ENCODE data around the gene TSTD2.

Gene TSTD2

DNA sequence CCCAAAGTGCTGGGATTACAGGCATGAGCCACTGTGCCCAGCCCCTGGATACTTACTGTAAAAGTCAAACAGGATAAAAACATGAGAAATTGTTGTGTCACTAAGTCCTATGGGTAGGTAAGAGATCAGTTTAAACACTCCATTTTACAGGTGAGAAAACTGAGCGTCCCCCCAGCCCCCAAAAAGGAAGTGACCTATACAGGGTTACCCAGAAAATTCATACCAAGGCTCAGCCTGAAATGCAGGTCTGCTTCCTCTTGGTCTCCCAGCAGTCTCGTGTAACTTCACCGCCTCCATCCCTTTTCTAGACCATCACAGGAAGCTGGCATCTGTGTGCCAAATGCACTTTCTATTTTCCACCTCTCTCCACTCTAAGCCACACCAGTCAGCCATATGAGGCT, 74.5 kb downstream of the TSTD2 start:
- Histone ChIP-seq H4K20me1 (ENCODE audit: low read depth, low read length) (no peaks in the 10 kb centered on the region), H3K9me2 (replicated peaks; ENCODE audit: insufficient read depth, low read length) (no peaks in the 10 kb centered on the region), H3K27ac (ENCODE audit: low read depth, low read length) (no peak overlapping the region), H3K9me3 (ENCODE audit: insufficient read depth, low read length) (no peaks in the 10 kb centered on the region), H3K4me3 (ENCODE audit: insufficient read depth, low read length, poor library complexity, severe bottlenecking) (no peak overlapping the region), H3K27me3 (ENCODE audit: low read length) (no peaks in the 10 kb centered on the region), H3K79me2 (ENCODE audit: insufficient read depth, low read length) (no peaks in the 10 kb centered on the region), H3K4me2 (ENCODE audit: low read depth, low read length, poor library complexity, severe bottlenecking) (no peak overlapping the region), H2AFZ (ENCODE audit: low read depth, low read length, severe bottlenecking) (no peak overlapping the region), H3K9ac (ENCODE audit: low read length) (no peak overlapping the region), H3K36me3 (ENCODE audit: low read length) (no peaks in the 10 kb centered on the region), H3F3A (ENCODE audit: insufficient read depth) (no peaks in the 10 kb centered on the region)
- TF ChIP-seq EZH2phosphoT487 (conservative IDR thresholded peaks at IDR 0.05; ENCODE audit: low read length) (no peak), CTCF (IDR thresholded peaks at IDR 0.05; ENCODE audit: insufficient read depth, low read length, poor library complexity, severe bottlenecking) (no peak)

DNA sequence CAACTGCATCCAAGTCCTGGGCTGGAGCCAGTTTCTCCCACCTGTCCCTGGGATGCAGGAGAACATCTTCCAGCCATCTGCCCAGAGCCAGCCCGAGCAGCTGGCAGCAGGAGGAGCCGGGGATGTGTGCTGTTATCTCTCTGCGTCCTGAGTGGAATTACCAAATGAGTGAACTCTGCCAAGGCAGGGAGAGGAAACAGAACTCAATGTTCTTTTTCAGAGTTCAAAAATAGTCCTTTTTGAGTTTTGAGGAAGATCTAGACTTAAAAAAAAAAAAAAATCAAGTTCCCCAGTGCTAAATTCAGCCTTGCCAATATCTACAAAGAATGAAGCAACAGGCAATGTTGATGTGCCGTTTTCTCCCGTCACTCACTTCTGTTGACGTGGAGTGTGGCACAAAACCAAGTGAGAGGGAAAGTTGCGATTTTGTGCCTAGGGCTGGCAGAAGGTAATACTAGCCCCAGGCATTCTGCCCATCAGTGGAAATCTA, 75.5 kb downstream of the TSTD2 start:
- Histone ChIP-seq H3K79me2 (ENCODE audit: insufficient read depth, low read length) (no peaks in the 10 kb centered on the region), H3K36me3 (ENCODE audit: low read length) (no peaks in the 10 kb centered on the region), H3F3A (ENCODE audit: insufficient read depth) (no peaks in the 10 kb centered on the region), H2AFZ (ENCODE audit: low read depth, low read length, severe bottlenecking) (no peak overlapping the region), H3K9me3 (ENCODE audit: insufficient read depth, low read length) (no peaks in the 10 kb centered on the region), H3K27me3 (ENCODE audit: low read length) (no peaks in the 10 kb centered on the region), H3K9ac (ENCODE audit: low read length) (no peak overlapping the region), H3K4me2 (ENCODE audit: low read depth, low read length, poor library complexity, severe bottlenecking) (no peak overlapping the region), H4K20me1 (ENCODE audit: low read depth, low read length) (no peaks in the 10 kb centered on the region), H3K9me2 (replicated peaks; ENCODE audit: insufficient read depth, low read length) (no peaks in the 10 kb centered on the region), H3K27ac (ENCODE audit: low read depth, low read length) (no peak overlapping the region), H3K4me3 (ENCODE audit: insufficient read depth, low read length, poor library complexity, severe bottlenecking) (no peak overlapping the region)
- TF ChIP-seq EZH2phosphoT487 (conservative IDR thresholded peaks at IDR 0.05; ENCODE audit: low read length) (no peak), CTCF (IDR thresholded peaks at IDR 0.05; ENCODE audit: insufficient read depth, low read length, poor library complexity, severe bottlenecking) (no peak)

DNA sequence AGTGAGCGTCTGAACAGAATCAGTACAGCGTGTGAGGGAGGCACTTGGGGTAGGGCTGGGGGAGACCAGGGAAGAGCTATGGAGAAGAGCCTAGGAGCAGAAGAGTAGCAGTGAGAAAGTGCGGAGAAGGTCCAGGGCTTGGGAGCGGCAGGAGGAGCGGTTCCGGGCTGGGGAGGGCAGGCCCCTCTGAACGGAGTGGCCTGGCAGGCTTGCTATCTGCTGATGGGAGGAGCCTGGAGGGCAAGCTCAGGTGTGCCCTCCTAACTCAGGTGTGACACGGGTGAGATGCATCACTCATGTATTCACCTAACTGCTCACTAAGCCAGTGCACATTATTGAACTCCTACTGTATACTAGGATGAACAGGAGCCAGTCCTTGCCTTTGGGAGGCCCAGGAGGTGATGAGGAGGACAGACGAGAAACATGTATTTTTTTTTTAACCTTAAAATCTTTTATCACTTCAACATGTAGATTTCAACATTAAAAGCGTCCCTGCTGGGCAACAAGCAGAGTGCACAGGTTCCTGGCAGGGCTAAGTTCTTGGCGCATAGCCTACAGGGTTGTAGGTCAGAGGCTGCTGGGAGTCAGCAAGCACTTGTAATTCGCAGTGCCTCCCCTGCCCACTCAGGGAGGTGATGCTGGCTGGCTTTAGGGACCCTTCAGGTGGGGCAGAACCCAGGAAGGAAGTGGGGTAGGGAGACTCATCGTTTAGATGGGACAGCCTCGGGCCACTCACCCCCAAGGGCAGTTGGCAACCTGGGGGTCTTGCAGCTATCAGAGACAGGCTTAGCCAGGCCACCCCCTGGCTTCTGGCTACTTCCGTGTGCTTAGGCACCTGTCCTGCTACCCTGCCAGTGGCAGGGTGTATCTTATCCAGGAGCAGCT, 76.2 kb downstream of the TSTD2 start:
- Histone ChIP-seq H3F3A (ENCODE audit: insufficient read depth) (no peaks in the 10 kb centered on the region), H3K27ac (ENCODE audit: low read depth, low read length) (no peak overlapping the region), H2AFZ (ENCODE audit: low read depth, low read length, severe bottlenecking) (no peak overlapping the region), H3K4me2 (ENCODE audit: low read depth, low read length, poor library complexity, severe bottlenecking) (no peak overlapping the region), H3K36me3 (ENCODE audit: low read length) (no peaks in the 10 kb centered on the region), H3K9me3 (ENCODE audit: insufficient read depth, low read length) (no peaks in the 10 kb centered on the region), H3K4me3 (ENCODE audit: insufficient read depth, low read length, poor library complexity, severe bottlenecking) (no peak overlapping the region), H3K79me2 (ENCODE audit: insufficient read depth, low read length) (no peaks in the 10 kb centered on the region), H3K9ac (ENCODE audit: low read length) (no peak overlapping the region), H4K20me1 (ENCODE audit: low read depth, low read length) (no peaks in the 10 kb centered on the region), H3K9me2 (replicated peaks; ENCODE audit: insufficient read depth, low read length) (no peaks in the 10 kb centered on the region), H3K27me3 (ENCODE audit: low read length) (no peaks in the 10 kb centered on the region)
- no peak for TF ChIP-seq CTCF (IDR thresholded peaks at IDR 0.05; ENCODE audit: insufficient read depth, low read length, poor library complexity, severe bottlenecking)

All from SU-DHL-6 (cell line).